ENCODE results near the gene GPR143. TPM values are rescaled to one million over a fixed set of nuclear protein-coding genes. Genes with fewer than 3 reads are reported as not detected.

Gene GPR143
- total RNA-seq, 1 donor from 2014 or later: 4.7 TPM

- Mint-ChIP-seq H3K27ac (peak overlapping the region; percentile 66), H3K4me1 (ENCODE audit: unreplicated experiment) (no peaks in the 10 kb centered on the region), H3K27me3 (peaks cover 2% of the 10 kb centered on the region), H3K9me3 (no peaks in the 10 kb centered on the region), H3K36me3 (no peaks in the 10 kb centered on the region), H3K4me3 (peak overlapping the region; percentile 81)
- DNase-seq (ENCODE audit: extremely low spot score, unreplicated experiment): no peak
- TF ChIP-seq CTCF (conservative IDR thresholded peaks at IDR 0.05): no peak
Measured at GRCh38 chrX:9788911-9789310, 23.3 kb upstream of the GPR143 start.

- peak overlapping the region; percentile 95 for H3K4me3 Mint-ChIP-seq
- no peak for TF ChIP-seq CTCF (conservative IDR thresholded peaks at IDR 0.05)
- H3K27ac Mint-ChIP-seq: peak overlapping the region; percentile 86
- H3K4me1 Mint-ChIP-seq (ENCODE audit: unreplicated experiment): no peaks in the 10 kb centered on the region
- H3K9me3 Mint-ChIP-seq: peaks cover 7% of the 10 kb centered on the region
- H3K27me3 Mint-ChIP-seq: peaks cover 3% of the 10 kb centered on the region
- no peak for DNase-seq (ENCODE audit: extremely low spot score, unreplicated experiment)
- H3K36me3 Mint-ChIP-seq: no peaks in the 10 kb centered on the region
Measured at GRCh38 chrX:9786798-9787635, 21.4 kb upstream of the GPR143 start.

- H3K27me3 Mint-ChIP-seq: peaks cover 3% of the 10 kb centered on the region
- TF ChIP-seq CTCF (conservative IDR thresholded peaks at IDR 0.05): no peak
- peak within 1 kb of the TSS; percentile 86 for H3K27ac Mint-ChIP-seq
- H3K9me3 Mint-ChIP-seq: peaks cover 7% of the 10 kb centered on the region
- H3K36me3 Mint-ChIP-seq: no peaks in the 10 kb centered on the region
- H3K4me3 Mint-ChIP-seq: peak within 1 kb of the TSS; percentile 95
- no peaks in the 10 kb centered on the region for H3K4me1 Mint-ChIP-seq (ENCODE audit: unreplicated experiment)
- no peak for DNase-seq (ENCODE audit: extremely low spot score, unreplicated experiment)
Measured at GRCh38 chrX:9785944-9786797, 20.5 kb upstream of the GPR143 start, which contains the start of gene SHROOM2. Gene SHROOM2 (plus strand): TSS chrX:9786429. CDS start chrX:9786546, 117 bp downstream.

- Mint-ChIP-seq H3K4me3 (peak overlapping the region; percentile 84), H3K27me3 (peaks cover 3% of the 10 kb centered on the region), H3K27ac (peak overlapping the region; percentile 76), H3K9me3 (peaks cover 7% of the 10 kb centered on the region), H3K4me1 (ENCODE audit: unreplicated experiment) (no peaks in the 10 kb centered on the region), H3K36me3 (no peaks in the 10 kb centered on the region)
- DNase-seq (ENCODE audit: extremely low spot score, unreplicated experiment): no peak
- no peak for TF ChIP-seq CTCF (conservative IDR thresholded peaks at IDR 0.05)
Measured at GRCh38 chrX:9785254-9785943, 19.8 kb upstream of the GPR143 start.

GRCh38 chrX:9784332-9784731, 18.7 kb upstream of the GPR143 start:
- peaks cover 7% of the 10 kb centered on the region for H3K9me3 Mint-ChIP-seq
- H3K27ac Mint-ChIP-seq: no peak overlapping the region
- H3K4me3 Mint-ChIP-seq: no peak overlapping the region
- no peak for TF ChIP-seq CTCF (conservative IDR thresholded peaks at IDR 0.05)
- DNase-seq (ENCODE audit: extremely low spot score, unreplicated experiment): no peak
- H3K27me3 Mint-ChIP-seq: peaks cover 3% of the 10 kb centered on the region
- H3K4me1 Mint-ChIP-seq (ENCODE audit: unreplicated experiment): no peaks in the 10 kb centered on the region
- no peaks in the 10 kb centered on the region for H3K36me3 Mint-ChIP-seq

All from type B pancreatic cell (in vitro differentiated cells).